Neural progenitor cell (in vitro differentiated cells): ENCODE results near the gene WDR55.

ENCODE experiments used
- CTCF ChIP-seq: fragments of 200-600 bp; sonication (generic); IDR thresholded peaks from 2 replicates; pipeline ENCODE4 v1.5.1; 2017; ENCODE audit warnings: antibody characterized with exemption, mild to moderate bottlenecking
- EZH2 ChIP-seq: fragments of 200-600 bp; sonication (generic); IDR thresholded peaks from 2 replicates; pipeline ENCODE4 v1.6.1; 2017; ENCODE audit warnings: antibody characterized with exemption, mild to moderate bottlenecking, moderate library complexity
- EZH2phosphoT487 ChIP-seq: fragments of 200-600 bp; sonication (generic); IDR thresholded peaks from 2 replicates; pipeline ENCODE4 v1.6.1; 2017; ENCODE audit warnings: antibody characterized with exemption

GRCh38 chr5:140690941-140691924 is 26.5 kb downstream of the WDR55 start, which contains the start of the genes HARS1 and HARS2:
- no peak for TF ChIP-seq CTCF
- TF ChIP-seq EZH2, result no peak
- no peak for TF ChIP-seq EZH2phosphoT487
